Measurements from ENCODE around the gene CDK5RAP2. TPM values are rescaled to one million over a fixed set of nuclear protein-coding genes. Genes with fewer than 3 reads are reported as not detected.

CDK5RAP2 gene
- total and polyA plus RNA-seq, 2 experiments from 2014 or later, result 23.9 to 30.9 TPM

DNA sequence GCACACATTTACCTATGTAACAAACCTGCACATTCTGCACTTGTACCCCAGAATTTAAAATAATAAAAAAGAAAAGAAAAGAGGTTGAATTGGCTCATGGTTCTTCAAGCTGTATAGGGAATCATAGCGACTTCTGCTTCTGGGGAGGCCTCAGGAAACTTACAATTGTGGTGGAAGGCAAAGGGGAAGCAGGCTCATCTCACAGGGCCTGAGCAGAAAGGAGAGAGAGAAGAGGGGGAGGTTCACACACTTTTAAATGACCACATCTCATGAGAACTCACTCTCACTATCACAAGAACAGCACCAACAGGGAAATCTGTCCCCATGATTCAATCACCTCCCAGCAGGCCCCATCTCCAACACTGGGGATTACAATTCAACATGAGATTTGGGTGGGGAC lies 214.6 kb downstream of the CDK5RAP2 start:
- Histone ChIP-seq H3K27ac (no peak overlapping the region), H3K9me2 (replicated peaks; ENCODE audit: insufficient read depth) (no peaks in the 10 kb centered on the region), H3K36me3 (replicated peaks; ENCODE audit: insufficient read depth, low read depth) (no peaks in the 10 kb centered on the region), H2AFZ (no peak overlapping the region), H4K20me1 (ENCODE audit: insufficient read depth, poor library complexity, severe bottlenecking) (no peaks in the 10 kb centered on the region), H3K79me2 (no peaks in the 10 kb centered on the region), H3K27me3 (no peaks in the 10 kb centered on the region), H3K9me3 (ENCODE audit: low read depth) (no peaks in the 10 kb centered on the region), H3K4me2 (no peak overlapping the region), H3K4me1 (ENCODE audit: insufficient read depth) (peaks cover 3% of the 10 kb centered on the region), H3K4me3 (no peak overlapping the region)
- TF ChIP-seq EZH2phosphoT487 (IDR thresholded peaks at IDR 0.05; ENCODE audit: low read depth, severe bottlenecking, unreplicated experiment), result no peak
- no peak for TF ChIP-seq CTCF (IDR thresholded peaks at IDR 0.05; ENCODE audit: poor library complexity)
- DNase-seq (ENCODE audit: low spot score), result no peak
- WGBS (ENCODE audit: low lambda C conversion rate, missing lambda C conversion rate), result 91% methylated on average over 1 of the region's 1 CpG

GRCh38 chr9:120363697-120364096 lies 216.3 kb downstream of the CDK5RAP2 start:
- no peak for DNase-seq (ENCODE audit: low spot score)
- H3K27ac ChIP-seq, result no peak overlapping the region
- no peak overlapping the region for H3K4me2 ChIP-seq
- H3K27me3 ChIP-seq, result no peaks in the 10 kb centered on the region
- TF ChIP-seq EZH2phosphoT487 (IDR thresholded peaks at IDR 0.05; ENCODE audit: low read depth, severe bottlenecking, unreplicated experiment), result no peak
- no peak for TF ChIP-seq EZH2 (IDR thresholded peaks at IDR 0.05; ENCODE audit: borderline replicate concordance)
- WGBS (ENCODE audit: low lambda C conversion rate, missing lambda C conversion rate), result 21% methylated on average over 2 of the region's 2 CpGs
- no peaks in the 10 kb centered on the region for H4K20me1 ChIP-seq (ENCODE audit: insufficient read depth, poor library complexity, severe bottlenecking)
- H3K9me3 ChIP-seq (ENCODE audit: low read depth), result no peaks in the 10 kb centered on the region
- H3K4me1 ChIP-seq (ENCODE audit: insufficient read depth), result peaks cover 3% of the 10 kb centered on the region
- H3K4me3 ChIP-seq, result no peak overlapping the region
- H3K36me3 ChIP-seq (replicated peaks; ENCODE audit: insufficient read depth, low read depth), result no peaks in the 10 kb centered on the region
- H3K9me2 ChIP-seq (replicated peaks; ENCODE audit: insufficient read depth), result no peaks in the 10 kb centered on the region
- no peaks in the 10 kb centered on the region for H3K79me2 ChIP-seq
- H2AFZ ChIP-seq, result no peak overlapping the region

DNA sequence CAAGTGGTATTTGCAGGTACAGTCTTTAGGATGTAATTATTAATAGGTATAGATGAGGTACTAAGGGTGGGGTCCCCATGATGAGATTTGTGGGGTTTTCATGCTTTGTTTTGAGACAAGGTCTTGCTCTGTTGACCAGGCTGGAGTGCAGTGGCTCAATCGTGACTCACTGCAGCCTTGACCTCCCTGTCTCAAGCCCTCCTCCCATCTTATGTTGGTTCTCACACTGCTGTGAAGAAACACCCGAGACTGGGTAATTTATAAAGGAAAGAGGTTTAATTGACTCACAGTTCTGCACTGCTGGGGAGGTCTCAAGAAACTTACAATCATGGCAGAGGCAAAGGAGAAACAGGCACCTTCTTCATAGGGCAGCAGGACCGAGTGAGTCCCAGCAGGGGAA lies 217.5 kb downstream of the CDK5RAP2 start:
- Histone ChIP-seq H3K9me3 (ENCODE audit: low read depth) (no peaks in the 10 kb centered on the region), H3K4me3 (no peak overlapping the region), H3K9me2 (replicated peaks; ENCODE audit: insufficient read depth) (no peaks in the 10 kb centered on the region), H3K36me3 (replicated peaks; ENCODE audit: insufficient read depth, low read depth) (no peaks in the 10 kb centered on the region), H3K79me2 (no peaks in the 10 kb centered on the region), H3K4me1 (ENCODE audit: insufficient read depth) (peaks cover 3% of the 10 kb centered on the region), H3K4me2 (no peak overlapping the region), H3K27me3 (no peaks in the 10 kb centered on the region), H4K20me1 (ENCODE audit: insufficient read depth, poor library complexity, severe bottlenecking) (no peaks in the 10 kb centered on the region), H3K27ac (no peak overlapping the region), H2AFZ (no peak overlapping the region)
- whole genome bisulfite sequencing (ENCODE audit: low lambda C conversion rate, missing lambda C conversion rate), result 71% methylated on average over 3 of the region's 3 CpGs
- TF ChIP-seq EZH2 (IDR thresholded peaks at IDR 0.05; ENCODE audit: borderline replicate concordance) (no peak), EZH2phosphoT487 (IDR thresholded peaks at IDR 0.05; ENCODE audit: low read depth, severe bottlenecking, unreplicated experiment) (no peak), CTCF (IDR thresholded peaks at IDR 0.05; ENCODE audit: poor library complexity) (no peak)
- DNase-seq (ENCODE audit: low spot score), result no peak

- no peak overlapping the region for H3K27ac ChIP-seq
- no peak for DNase-seq (ENCODE audit: low spot score)
- TF ChIP-seq EZH2 (IDR thresholded peaks at IDR 0.05; ENCODE audit: borderline replicate concordance) (no peak), EZH2phosphoT487 (IDR thresholded peaks at IDR 0.05; ENCODE audit: low read depth, severe bottlenecking, unreplicated experiment) (no peak), CTCF (IDR thresholded peaks at IDR 0.05; ENCODE audit: poor library complexity) (no peak)
- no peak overlapping the region for H3K4me2 ChIP-seq
- H4K20me1 ChIP-seq (ENCODE audit: insufficient read depth, poor library complexity, severe bottlenecking), result no peaks in the 10 kb centered on the region
- H3K9me3 ChIP-seq (ENCODE audit: low read depth), result no peaks in the 10 kb centered on the region
- WGBS (ENCODE audit: low lambda C conversion rate, missing lambda C conversion rate), result 73% methylated on average over 4 of the region's 4 CpGs
- H3K36me3 ChIP-seq (replicated peaks; ENCODE audit: insufficient read depth, low read depth), result no peaks in the 10 kb centered on the region
- H3K4me3 ChIP-seq, result no peak overlapping the region
- peaks cover 3% of the 10 kb centered on the region for H3K4me1 ChIP-seq (ENCODE audit: insufficient read depth)
- no peaks in the 10 kb centered on the region for H3K27me3 ChIP-seq
- H3K79me2 ChIP-seq, result no peaks in the 10 kb centered on the region
- H3K9me2 ChIP-seq (replicated peaks; ENCODE audit: insufficient read depth), result no peaks in the 10 kb centered on the region
- H2AFZ ChIP-seq, result no peak overlapping the region
Measured at GRCh38 chr9:120361551-120361950, 218.4 kb downstream of the CDK5RAP2 start.
